ENCODE measurements around the gene MACF1.

The MACF1 gene

GRCh38 chr1:39214998-39215873 lies 10.7 kb downstream of the MACF1 start:
- DNase-seq, result peak; percentile 34

- no peak for DNase-seq
Observed at GRCh38 chr1:39216771-39217170, 12.3 kb downstream of the MACF1 start.

DNA sequence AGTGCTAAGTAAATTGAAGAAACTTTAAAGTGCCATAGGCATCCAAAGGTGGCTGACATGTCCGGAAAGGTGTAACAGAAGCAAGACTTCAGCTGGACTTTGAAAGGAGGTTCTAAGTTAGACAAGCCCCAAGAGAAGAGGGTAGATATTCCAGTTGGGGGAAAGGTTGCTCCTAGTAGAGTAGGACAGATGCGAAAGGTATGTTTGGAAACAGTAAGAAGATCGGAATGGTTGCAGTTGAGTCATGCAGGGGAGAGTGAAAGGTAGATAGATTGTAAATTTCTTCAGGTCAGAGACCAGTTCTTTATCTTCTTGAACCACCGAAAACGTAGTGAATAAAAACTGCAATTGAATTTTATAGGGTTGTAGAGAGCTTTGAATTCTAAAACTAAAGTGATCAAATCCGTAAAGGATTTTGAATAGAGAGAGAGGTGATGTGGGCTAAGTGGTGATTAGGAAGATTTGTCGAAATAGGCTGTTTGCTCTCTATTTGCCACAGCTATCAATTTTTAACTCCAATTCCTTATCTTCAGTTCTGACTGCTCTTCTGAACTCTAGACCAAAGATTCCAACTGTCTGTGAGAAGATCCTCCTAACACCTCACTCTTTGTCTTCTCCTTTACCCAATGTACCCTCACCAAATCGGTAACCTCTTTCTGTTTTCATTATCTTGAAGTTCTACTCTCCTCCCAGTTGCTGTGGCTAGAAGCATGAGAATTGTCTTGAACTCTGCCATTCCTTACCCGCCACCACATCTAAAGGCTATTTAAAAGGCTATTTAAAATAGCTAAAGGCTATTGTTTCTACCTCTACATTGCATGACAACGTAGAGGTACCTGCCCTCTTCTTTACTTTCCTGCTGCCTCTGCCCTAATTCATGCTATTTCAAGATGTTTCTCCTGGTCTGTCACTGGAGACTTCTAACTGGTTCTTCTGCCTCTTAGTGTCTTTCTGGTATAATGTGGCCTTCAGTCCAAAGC lies 16.7 kb downstream of the MACF1 start:
- no peak for DNase-seq

GRCh38 chr1:39224295-39224829 lies 19.9 kb downstream of the MACF1 start:
- DNase-seq, result no peak

GRCh38 chr1:39226836-39227235 lies 22.3 kb downstream of the MACF1 start:
- DNase-seq, result no peak

- no peak for DNase-seq
Observed at GRCh38 chr1:39228252-39228651, 23.8 kb downstream of the MACF1 start.

DNA sequence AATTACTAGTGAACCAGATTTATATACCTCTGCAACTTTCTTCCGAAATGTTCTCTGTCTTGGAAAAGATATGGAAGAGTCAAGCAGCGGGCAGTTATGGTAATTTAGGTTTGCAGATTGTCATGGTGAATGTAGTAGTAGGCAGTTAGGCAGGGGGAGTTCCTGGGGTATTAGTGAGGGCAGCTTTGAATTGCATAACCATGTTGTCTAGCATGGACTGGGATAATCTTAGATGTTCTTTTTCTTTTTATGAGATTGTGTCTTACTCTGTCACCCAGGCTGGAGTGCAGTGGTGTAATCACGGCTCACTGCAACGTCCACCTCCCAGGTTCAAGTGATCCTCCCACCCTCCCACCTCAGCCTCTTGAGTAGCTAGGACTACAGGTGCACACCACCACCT lies 25.0 kb downstream of the MACF1 start:
- DNase-seq, result no peak

DNA sequence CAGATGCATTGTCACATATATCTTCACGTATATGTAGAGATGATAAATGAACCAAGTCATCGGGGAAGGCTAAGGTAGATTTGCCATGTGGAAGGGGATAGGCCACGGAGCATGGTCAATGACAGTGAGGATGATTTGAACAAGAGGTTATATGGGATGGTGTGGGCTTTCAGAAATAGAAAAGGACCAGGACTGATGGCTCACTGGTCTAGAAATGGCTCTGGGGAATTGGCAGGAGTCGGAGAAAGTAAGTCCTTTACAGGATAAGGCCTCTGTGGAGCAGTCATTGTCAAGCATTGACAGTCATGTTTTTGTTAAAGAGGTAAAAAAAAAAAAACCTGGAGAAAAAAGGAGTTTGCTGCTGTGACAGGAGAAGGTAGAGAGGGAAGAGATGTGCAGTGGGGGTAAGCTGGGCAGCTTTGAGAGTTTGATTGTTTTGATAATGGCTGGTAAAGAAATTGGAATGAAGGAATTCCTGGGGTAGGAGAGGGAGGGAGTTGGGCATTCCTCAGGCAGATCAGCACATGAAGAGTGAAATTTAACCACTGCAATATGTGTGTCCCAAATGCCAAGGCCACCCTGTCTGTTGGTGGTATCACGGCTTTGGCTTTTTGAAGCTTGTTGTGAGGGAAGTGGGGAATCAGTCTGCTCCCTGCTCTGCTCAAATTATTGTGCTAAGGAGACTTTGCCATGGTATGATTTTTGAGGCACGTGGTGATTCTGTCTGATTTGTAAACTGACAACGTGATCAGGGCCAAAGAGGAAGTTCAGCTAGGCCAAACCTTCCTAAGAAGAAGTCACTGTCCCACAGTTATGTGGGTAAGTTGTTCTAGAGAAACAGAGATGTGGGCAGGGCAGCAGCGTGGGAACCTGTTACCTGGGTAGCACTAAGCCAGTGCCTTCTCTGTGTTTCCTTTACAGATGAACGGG lies 26.0 kb downstream of the MACF1 start:
- DNase-seq, result peak; percentile 35

DNA sequence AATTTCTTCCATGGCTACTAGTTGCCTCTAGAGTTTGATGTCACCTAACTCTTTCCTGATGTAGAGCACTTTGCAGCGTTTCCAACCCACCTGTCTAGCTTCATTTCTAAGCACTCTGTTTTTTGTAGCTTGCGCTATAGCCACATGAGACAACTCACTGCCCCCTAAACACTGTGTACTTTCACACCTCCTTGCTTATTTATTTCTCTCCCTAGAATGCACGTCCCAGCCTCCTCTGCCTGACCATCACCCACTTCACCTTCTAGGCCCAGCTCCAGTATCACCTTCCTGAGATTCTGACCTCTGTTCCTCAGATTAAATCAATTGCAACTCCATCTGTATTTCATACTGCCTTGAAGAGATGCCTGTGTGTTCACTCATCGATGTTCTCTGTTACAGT lies 32.5 kb downstream of the MACF1 start:
- no peak for DNase-seq

- no peak for DNase-seq
Observed at GRCh38 chr1:39238476-39238875, 34.0 kb downstream of the MACF1 start.

DNA sequence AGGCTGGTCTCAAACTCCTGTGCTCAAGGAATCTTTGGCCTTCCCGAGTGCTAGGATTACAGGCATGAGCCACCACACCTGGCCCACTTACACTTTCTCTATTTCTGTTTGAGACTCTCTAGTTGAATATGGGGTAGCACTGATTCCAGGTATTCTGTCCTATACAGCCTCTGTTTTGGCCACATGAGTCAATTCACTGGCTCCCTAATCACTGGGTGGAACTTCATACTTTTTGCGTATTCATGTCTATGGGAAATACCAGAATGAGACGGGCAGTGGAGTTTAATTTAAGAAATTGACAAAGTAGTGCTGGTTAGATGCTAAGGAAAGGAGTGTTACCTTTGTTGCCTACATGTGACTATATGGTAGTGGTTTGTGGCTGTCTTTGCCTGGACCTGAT lies 35.5 kb downstream of the MACF1 start:
- no peak for DNase-seq

GRCh38 chr1:39243302-39243701 lies 38.8 kb downstream of the MACF1 start:
- no peak for DNase-seq

DNA sequence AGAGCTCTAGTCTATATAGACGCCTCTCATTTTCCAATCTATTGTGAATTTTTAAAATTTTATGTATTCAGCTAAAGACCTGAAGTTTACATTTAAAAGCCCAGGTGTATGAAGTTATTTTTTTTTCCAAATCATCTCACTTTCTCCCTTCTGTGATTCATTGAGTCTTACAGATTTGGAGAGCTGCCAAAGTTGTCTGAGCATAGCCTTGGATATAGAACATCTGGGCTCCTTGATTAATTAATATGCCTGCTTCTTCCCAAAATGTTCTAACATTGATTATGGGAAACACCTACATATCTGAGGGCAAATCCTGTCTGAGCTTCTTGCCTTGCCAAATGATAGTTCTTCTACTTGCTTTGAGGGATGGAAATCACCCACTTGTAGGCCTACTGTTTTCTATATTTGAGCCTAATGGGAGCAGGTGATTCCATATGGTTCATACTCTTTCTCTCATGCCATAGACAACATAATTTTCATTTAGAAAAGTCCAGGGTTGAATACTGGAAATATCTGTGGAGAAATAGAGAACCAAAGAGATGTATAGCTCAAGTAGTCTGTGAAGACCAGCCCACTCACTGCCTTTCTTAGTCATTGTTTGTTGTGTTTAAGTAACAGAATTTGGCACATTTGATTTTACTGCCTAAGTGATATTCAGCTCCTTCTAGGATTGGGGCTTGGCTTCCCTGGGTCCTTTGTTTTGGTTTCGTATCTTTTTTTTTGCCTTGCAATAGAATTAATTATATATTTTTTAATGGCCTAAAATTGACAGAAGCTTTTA lies 46.2 kb downstream of the MACF1 start:
- no peak for DNase-seq

- DNase-seq, result no peak
Observed at GRCh38 chr1:39255222-39255621, 50.7 kb downstream of the MACF1 start.

GRCh38 chr1:39258146-39258924 lies 53.8 kb downstream of the MACF1 start:
- DNase-seq, result peak; percentile 73

GRCh38 chr1:39258925-39259244 lies 54.4 kb downstream of the MACF1 start:
- no peak for DNase-seq

DNA sequence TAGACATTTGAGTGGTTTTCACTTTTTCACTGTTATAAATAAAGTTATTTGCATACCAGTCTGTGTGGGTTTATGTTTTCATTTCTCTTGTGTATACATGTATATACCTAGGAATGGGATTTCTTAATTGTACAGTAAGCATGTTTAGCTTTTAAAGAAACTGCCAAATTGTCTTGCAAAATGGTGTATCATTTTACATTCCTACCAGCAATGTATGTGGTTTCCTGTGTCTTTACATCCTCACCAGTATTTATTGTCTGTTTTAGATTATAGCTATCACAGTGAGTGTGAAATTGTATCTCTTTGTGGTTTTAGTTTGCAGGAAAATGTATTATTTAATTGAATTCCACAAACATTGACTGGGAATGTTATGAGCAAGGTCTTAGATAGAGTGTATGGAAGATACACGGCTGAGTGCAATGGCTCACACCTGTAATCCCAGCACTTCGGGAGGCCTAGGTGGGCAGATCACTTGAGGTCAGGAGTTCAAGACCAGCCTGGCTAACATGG lies 57.3 kb downstream of the MACF1 start:
- DNase-seq, result no peak

DNA sequence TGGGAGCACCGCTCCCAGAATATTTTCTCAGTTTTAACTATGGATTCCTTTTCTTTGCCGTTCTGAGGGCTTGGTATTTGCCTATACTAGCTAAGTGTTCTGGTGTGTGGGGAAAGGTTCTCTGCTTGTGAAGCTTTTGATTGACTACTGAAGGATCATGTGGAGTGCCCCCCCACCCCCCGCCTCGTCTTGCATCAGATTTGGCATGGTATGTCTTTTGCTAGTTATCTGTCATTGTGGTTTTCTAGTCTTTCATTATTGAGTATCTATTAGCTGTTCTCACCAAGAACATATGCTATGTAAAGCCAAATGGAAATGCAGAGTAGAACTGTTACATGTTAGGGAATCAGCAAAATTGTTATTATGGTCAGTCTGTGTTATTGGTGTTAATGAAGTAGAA lies 58.3 kb downstream of the MACF1 start:
- no peak for DNase-seq

DNA sequence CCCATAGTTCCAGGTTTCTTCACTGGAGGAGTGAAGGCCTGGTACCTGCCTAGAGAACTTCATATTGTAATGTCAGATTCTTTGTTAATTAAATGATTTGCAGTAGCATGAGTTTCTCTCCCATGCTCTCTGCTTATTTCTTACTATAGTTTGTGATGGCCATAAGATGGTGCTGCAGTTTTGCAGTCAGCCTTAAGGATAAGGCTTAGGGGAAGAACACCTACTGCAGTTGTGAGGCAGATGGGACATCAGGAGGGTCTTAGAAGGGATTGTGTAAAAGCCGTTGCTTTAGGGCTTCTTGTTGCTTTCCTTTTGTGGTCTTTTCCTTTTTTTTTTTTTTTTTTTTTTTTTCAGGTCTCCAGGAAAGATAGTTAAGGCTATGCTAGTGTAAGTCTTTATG lies 61.8 kb downstream of the MACF1 start:
- no peak for DNase-seq

- no peak for DNase-seq
Observed at GRCh38 chr1:39266792-39267191, 62.3 kb downstream of the MACF1 start.

Data from stimulated activated CD4-positive, alpha-beta T cell treated with anti-CD3 and anti-CD28 coated beads, Interleukin-4, amount 100 ng/mL, for 24 hours (primary cell).